IMR-90 (cell line): ENCODE data around the gene ACTA2. TPM values are rescaled to one million over a fixed set of nuclear protein-coding genes. Genes with fewer than 3 reads are reported as not detected.
A peak's percentile ranks its signal among the peaks of the same experiment; 100 is the strongest.

Experiments
- ATAC-seq: fragments of 200-7000 bp; cut with Tn5 transposase; 2 replicates; pipeline ENCODE4 v1.9.1; 2020; ENCODE audit warnings: low read depth, mild to moderate bottlenecking, moderate library complexity
- BruUV-seq: library from RNA; stranded (reverse); fragments of 400-500 nt; replicated peaks from 2 replicates; lab custom pipeline; 2021; lab: Mats Ljungman, UMichigan
- CTCF ChIA-PET: fragments of 300-600 bp; formaldehyde crosslinking; extraction: SDS; loops from one replicate; lab custom pipeline; 2021; ENCODE audit warnings: antibody characterized with exemption; lab: Yijun Ruan, JAX
- POLR2A ChIA-PET: fragments of 300-600 bp; sonication (Branson Sonifier 250); formaldehyde crosslinking; loops from one replicate; lab custom pipeline; 2022; ENCODE audit warnings: antibody characterized with exemption; ENCODE audit not compliant: unreplicated experiment; lab: Charles Lee
- DNase-seq: peaks from one replicate; pipeline ENCODE4 v3.0.0; 2013
- H2AFZ ChIP-seq: replicated peaks from 2 replicates; pipeline ENCODE3; 2013; ENCODE audit warnings: low read length, mild to moderate bottlenecking; ENCODE audit not compliant: poor library complexity
- H2AK5ac ChIP-seq: 2 replicates; pipeline ENCODE4 v1.6.1; 2013; ENCODE audit warnings: low read depth, low read length, inconsistent platforms
- H2AK9ac ChIP-seq: replicated peaks from 2 replicates; pipeline ENCODE3; 2013; ENCODE audit warnings: mild to moderate bottlenecking, low read depth, low read length, moderate library complexity; ENCODE audit not compliant: poor library complexity
- H2BK120ac ChIP-seq: 2 replicates; pipeline ENCODE4 v1.6.1; 2013; ENCODE audit warnings: low read depth, low read length, inconsistent platforms
- H2BK15ac ChIP-seq: 3 replicates; pipeline ENCODE4 v1.6.1; 2013; ENCODE audit warnings: low read depth, low read length, inconsistent platforms
- H2BK20ac ChIP-seq: 2 replicates; pipeline ENCODE4 v1.6.1; 2013; ENCODE audit warnings: low read depth, mild to moderate bottlenecking, inconsistent platforms, low read length, moderate library complexity
- H2BK5ac ChIP-seq: 2 replicates; pipeline ENCODE4 v1.6.1; 2013; ENCODE audit warnings: mild to moderate bottlenecking, low read depth, low read length, inconsistent platforms; ENCODE audit not compliant: poor library complexity, severe bottlenecking
- H3K14ac ChIP-seq: replicated peaks from 2 replicates; pipeline ENCODE4 v1.6.1; 2013; ENCODE audit warnings: low read depth, low read length, inconsistent platforms
- H3K18ac ChIP-seq: 2 replicates; pipeline ENCODE4 v1.6.1; 2013; ENCODE audit warnings: low read depth, low read length, control low read depth
- H3K23ac ChIP-seq: 2 replicates; pipeline ENCODE4 v1.6.1; 2013; ENCODE audit warnings: low read depth, low read length, inconsistent platforms
- H3K27ac ChIP-seq: 2 replicates; pipeline ENCODE4 v1.5.1; 2013; ENCODE audit warnings: mild to moderate bottlenecking, control low read depth, low read length; ENCODE audit not compliant: insufficient read depth
- H3K27me3 ChIP-seq: 2 replicates; pipeline ENCODE4 v1.6.1; 2013; ENCODE audit warnings: low read length; ENCODE audit not compliant: control insufficient read depth, insufficient read depth
- H3K36me3 ChIP-seq: 2 replicates; pipeline ENCODE4 v1.6.1; 2013; ENCODE audit warnings: low read length, mixed read lengths; ENCODE audit not compliant: control insufficient read depth, insufficient read depth
- H3K4ac ChIP-seq: 2 replicates; pipeline ENCODE4 v1.6.1; 2013; ENCODE audit warnings: low read depth, low read length, inconsistent platforms
- H3K4me1 ChIP-seq: 2 replicates; pipeline ENCODE4 v1.6.1; 2013; ENCODE audit warnings: low read length, mixed read lengths; ENCODE audit not compliant: control insufficient read depth, insufficient read depth
- H3K4me2 ChIP-seq: 2 replicates; pipeline ENCODE4 v1.6.1; 2013; ENCODE audit warnings: low read depth, mild to moderate bottlenecking, control low read depth, low read length, moderate library complexity
- H3K4me3 ChIP-seq: 2 replicates; pipeline ENCODE4 v1.5.1; 2013; ENCODE audit warnings: low read depth, mild to moderate bottlenecking, control low read depth, low read length, moderate library complexity; ENCODE audit not compliant: insufficient read depth
- H3K56ac ChIP-seq: 2 replicates; pipeline ENCODE4 v1.6.1; 2013; ENCODE audit warnings: low read length, inconsistent platforms; ENCODE audit not compliant: insufficient read depth; ENCODE audit errors: extremely low read depth
- H3K79me1 ChIP-seq, 2 experiments: 2 replicates each; pipeline ENCODE4 v1.6.1; 2013; ENCODE audit warnings: low read length in 2 of 2, inconsistent platforms in 1 of 2, low read depth in 1 of 2
- H3K9ac ChIP-seq: 2 replicates; pipeline ENCODE4 v1.6.1; 2013; ENCODE audit warnings: low read depth, low read length, control low read depth
- H3K9me1 ChIP-seq: 2 replicates; pipeline ENCODE4 v1.6.1; 2013; ENCODE audit warnings: low read length, inconsistent platforms; ENCODE audit not compliant: insufficient read depth
- H3K9me3 ChIP-seq: 2 replicates; pipeline ENCODE4 v1.6.1; 2013; ENCODE audit warnings: low read length; ENCODE audit not compliant: control insufficient read depth, insufficient read depth
- H4K20me1 ChIP-seq: 2 replicates; pipeline ENCODE4 v1.6.1; 2013; ENCODE audit warnings: low read length, inconsistent platforms; ENCODE audit not compliant: insufficient read depth
- H4K5ac ChIP-seq: 2 replicates; pipeline ENCODE4 v1.6.1; 2013; ENCODE audit warnings: mild to moderate bottlenecking, low read depth, low read length, control low read depth
- H4K8ac ChIP-seq, 2 experiments: 2 replicates each; pipeline ENCODE4 v1.6.1; 2013; ENCODE audit warnings: low read depth in 2 of 2, low read length in 2 of 2, control low read depth in 1 of 2, inconsistent platforms in 1 of 2
- H4K91ac ChIP-seq: 2 replicates; pipeline ENCODE4 v1.6.1; 2013; ENCODE audit warnings: low read depth, low read length, inconsistent platforms; ENCODE audit not compliant: insufficient read depth
- BHLHE40 ChIP-seq: fragments of 150-350 bp; IDR thresholded peaks from 2 replicates; pipeline ENCODE4 v1.6.1; 2016; ENCODE audit warnings: mild to moderate bottlenecking, low read depth, low read length
- CEBPB ChIP-seq: IDR thresholded peaks from 2 replicates; pipeline ENCODE4 v1.6.1; 2012; ENCODE audit warnings: low read depth, low read length, improper control_type of control experiment
- CHD1 ChIP-seq: IDR thresholded peaks from 2 replicates; pipeline ENCODE4 v1.6.1; 2012; ENCODE audit warnings: low read depth, low read length, improper control_type of control experiment
- CTCF ChIP-seq: conservative IDR thresholded peaks from 2 replicates; pipeline ENCODE4 v1.5.1; 2012; ENCODE audit warnings: mild to moderate bottlenecking, low read depth, low read length, improper control_type of control experiment
- FOS ChIP-seq: fragments of 150-350 bp; IDR thresholded peaks from 2 replicates; pipeline ENCODE4 v1.6.1; 2016; ENCODE audit warnings: low read depth, low read length
- MAFK ChIP-seq: IDR thresholded peaks from 2 replicates; pipeline ENCODE4 v1.6.1; 2012; ENCODE audit warnings: low read depth, low read length, improper control_type of control experiment
- MAZ ChIP-seq: IDR thresholded peaks from 2 replicates; pipeline ENCODE4 v1.6.1; 2012; ENCODE audit warnings: low read depth, mild to moderate bottlenecking, low read length, improper control_type of control experiment, moderate library complexity, borderline replicate concordance
- MXI1 ChIP-seq: IDR thresholded peaks from 2 replicates; pipeline ENCODE4 v1.6.1; 2012; ENCODE audit warnings: low read depth, mild to moderate bottlenecking, low read length, moderate library complexity, borderline replicate concordance
- NFE2L2 ChIP-seq: fragments of 150-350 bp; IDR thresholded peaks from 2 replicates; pipeline ENCODE4 v1.6.1; 2016; ENCODE audit warnings: low read depth, mild to moderate bottlenecking, low read length
- POLR2A ChIP-seq: IDR thresholded peaks from 2 replicates; pipeline ENCODE4 v1.6.1; 2012; ENCODE audit warnings: mild to moderate bottlenecking, low read depth, low read length
- RAD21 ChIP-seq: IDR thresholded peaks from 2 replicates; pipeline ENCODE4 v1.6.1; 2012; ENCODE audit warnings: low read length, improper control_type of control experiment
- RCOR1 ChIP-seq: IDR thresholded peaks from 2 replicates; pipeline ENCODE4 v1.6.1; 2012; ENCODE audit warnings: mild to moderate bottlenecking, low read length, improper control_type of control experiment; ENCODE audit not compliant: insufficient replicate concordance
- RFX5 ChIP-seq: IDR thresholded peaks from 2 replicates; pipeline ENCODE4 v1.8.0; 2012; ENCODE audit warnings: low read depth, mild to moderate bottlenecking, low read length, moderate library complexity
- SMC3 ChIP-seq: fragments of 150-350 bp; IDR thresholded peaks from 2 replicates; pipeline ENCODE4 v1.6.1; 2016; ENCODE audit warnings: low read depth, mild to moderate bottlenecking, antibody characterized with exemption, low read length, moderate library complexity
- WGBS, 2 experiments: methylation state at CpG; one replicate each; pipeline versions ENCODE4 v1.1.5 to v1.1.7; 2013; ENCODE audit warnings: missing lambda C conversion rate in 2 of 2; ENCODE audit not compliant: insufficient read length in 1 of 2; ENCODE audit errors: extremely low coverage in 2 of 2; 5-methylcytosine and 5-hydroxymethylcytosine counted together
- dilution Hi-C: fragments of 300-500 bp; cut with HindIII; formaldehyde crosslinking; loops from one replicate; pipeline ENCODE4 v1.14.3; 2018; ENCODE audit warnings: low sequenced_read_pairs; ENCODE audit not compliant: unreplicated experiment
- in situ Hi-C: fragments of 300-500 bp; cut with MboI; formaldehyde crosslinking; loops from 3 replicates; pipeline ENCODE4 v1.14.3; 2019; ENCODE audit warnings: low sequenced_read_pairs, inconsistent platforms, mixed read lengths
- intact Hi-C: fragments of 100-400 bp; cut with micrococcal nuclease; formaldehyde crosslinking; loops from 2 replicates; pipeline ENCODE4 v1.10.0; 2022
- polyA plus RNA-seq, 3 experiments: library from polyadenylated mRNA; depleted of rRNA; stranded (reverse); fragments of >200 nt; gene quantifications; 2 replicates each; pipeline ENCODE4 v1.2.3, GENCODE V29; 2012; ENCODE audit warnings: low replicate concordance in 1 of 3
- total RNA-seq: library from RNA; depleted of rRNA; stranded (reverse); fragments of >200 nt; gene quantifications from 2 replicates; pipeline ENCODE4 v1.2.3, GENCODE V29; 2012
- TF ChIP-seq, protein P1 (sequence below): fragments of 150-350 bp; IDR thresholded peaks from 2 replicates; pipeline ENCODE4 v1.6.1; 2017; ENCODE audit warnings: mild to moderate bottlenecking, antibody characterized with exemption, low read length, low read depth

ACTA2 gene
- total and polyA plus RNA-seq, 2 of the 4 experiments (the other 2 are of a cell fraction): 978 to 1,235 TPM

GRCh38 chr10:88989423-88989822 is 36.9 kb upstream of the ACTA2 start:
- peaks cover 3% of the 10 kb centered on the region; the same call in 1 of the 2 replicates for H4K20me1 ChIP-seq
- no peaks in the 10 kb centered on the region for H3K27me3 ChIP-seq
- peak overlapping the region; percentile 86 for H3K18ac ChIP-seq
- no peak for DNase-seq
- no peak for ATAC-seq
- H3K27ac ChIP-seq: peak overlapping the region; percentile 94
- intact Hi-C loops (loop anchor here (1.0 to 5.0 kb wide), 2 partner anchors 224 to 297 kb away; no protein-coding TSS in a partner anchor), in situ Hi-C loops (no loop called here), dilution Hi-C loops (no loop called here)
- peak overlapping the region; percentile 93 for H2BK5ac ChIP-seq
- WGBS, 2 experiments: no CpG with 5 or more reads among the region's 2 CpGs
- peak overlapping the region; percentile 5; the same call in 1 of the 2 replicates for H3K56ac ChIP-seq
- peak overlapping the region; percentile 33 for H2BK120ac ChIP-seq
- peak overlapping the region; percentile 44 for H3K23ac ChIP-seq
- H3K4me3 ChIP-seq: peak overlapping the region; percentile 83
- no TSS peak for BruUV-seq
- H2BK20ac ChIP-seq: peak overlapping the region; percentile 44
- H3K9me1 ChIP-seq: no peaks in the 10 kb centered on the region
- peak overlapping the region; percentile 16; the same call in 1 of the 2 replicates for H4K91ac ChIP-seq
- TF ChIP-seq MAZ (no peak), RCOR1 (no peak), BHLHE40 (no peak), MAFK (no peak), NFE2L2 (no peak), RFX5 (no peak), MXI1 (no peak), CTCF (no peak), CEBPB (no peak), POLR2A (no peak), RAD21 (no peak), CHD1 (no peak), SMC3 (no peak), FOS (no peak)
- TF ChIP-seq, protein P1, sequence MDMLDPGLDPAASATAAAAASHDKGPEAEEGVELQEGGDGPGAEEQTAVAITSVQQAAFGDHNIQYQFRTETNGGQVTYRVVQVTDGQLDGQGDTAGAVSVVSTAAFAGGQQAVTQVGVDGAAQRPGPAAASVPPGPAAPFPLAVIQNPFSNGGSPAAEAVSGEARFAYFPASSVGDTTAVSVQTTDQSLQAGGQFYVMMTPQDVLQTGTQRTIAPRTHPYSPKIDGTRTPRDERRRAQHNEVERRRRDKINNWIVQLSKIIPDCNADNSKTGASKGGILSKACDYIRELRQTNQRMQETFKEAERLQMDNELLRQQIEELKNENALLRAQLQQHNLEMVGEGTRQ: no peak
- no peaks in the 10 kb centered on the region for H3K36me3 ChIP-seq
- peak overlapping the region; percentile 23 to 81; a peak in 2 of 4 replicates for H4K8ac ChIP-seq
- peak overlapping the region; percentile 46; the same call in 2 of the 3 replicates for H2BK15ac ChIP-seq
- CTCF ChIA-PET: interaction anchor here (1.2 to 1.3 kb wide), 2 partner anchors 35 to 153 kb away, joined by 3 read pairs; no protein-coding TSS in a partner anchor
- peak overlapping the region; percentile 46 for H2AK5ac ChIP-seq
- H3K4me2 ChIP-seq: peak overlapping the region; percentile 67
- no peak overlapping the region for H2AFZ ChIP-seq
- H3K9ac ChIP-seq: peak overlapping the region; percentile 91
- peak overlapping the region; percentile 48 for H3K4ac ChIP-seq
- peak overlapping the region; percentile 53 for H2AK9ac ChIP-seq
- peak overlapping the region; percentile 91 for H4K5ac ChIP-seq
- H3K4me1 ChIP-seq: peaks cover 8% of the 10 kb centered on the region
- H3K79me1 ChIP-seq: peaks cover 38 to 74% of the 10 kb centered on the region in 2 experiments
- H3K14ac ChIP-seq: peak overlapping the region; percentile 77
- POLR2A ChIA-PET: interaction anchor here (1.3 to 1.6 kb wide), 2 partner anchors 44 to 109 kb away, joined by 5 to 7 read pairs; partner anchors contain the start of gene STAMBPL1
- H3K9me3 ChIP-seq: no peaks in the 10 kb centered on the region
